Uterus (tissue), 2 donors: ENCODE data around the gene UBAP2L.

ENCODE experiments used
- CTCF ChIP-seq, 4 experiments: fragments of 200-600 bp in 2 of 4; fragments of 450-650 bp in 2 of 4; sonication (generic) in 2 of 4; IDR thresholded peaks; one replicate each; pipeline ENCODE4 v1.5.1; 2016 to 2019; ENCODE audit warnings: antibody characterized with exemption in 4 of 4, mild to moderate bottlenecking in 2 of 4, moderate library complexity in 1 of 4
- POLR2A ChIP-seq, 2 donors: fragments of 450-650 bp; IDR thresholded peaks; one replicate each; pipeline ENCODE4 v1.6.1; 2016; ENCODE audit warnings: antibody characterized with exemption in 2 of 2, mild to moderate bottlenecking in 1 of 2, moderate library complexity in 1 of 2

- no peak for TF ChIP-seq CTCF (IDR thresholded peaks at IDR 0.05)
- no peak for TF ChIP-seq POLR2A (IDR thresholded peaks at IDR 0.05)
Measured at GRCh38 chr1:154225370-154225769, 4.6 kb downstream of the UBAP2L start.
